SK-N-SH (cell line): ENCODE results near the gene PDK2.

Source experiments
- CTCF ChIP-seq: fragments of 200-600 bp; sonication (generic); IDR thresholded peaks from 2 replicates; pipeline ENCODE4 v1.6.1; 2017; ENCODE audit warnings: antibody characterized with exemption, mild to moderate bottlenecking, moderate library complexity
- EP300 ChIP-seq, 2 experiments: IDR thresholded peaks; 2 replicates each; pipeline versions ENCODE4 v1.4.0 to v1.6.1; 2012; ENCODE audit warnings: borderline replicate concordance in 1 of 2, low read depth in 1 of 2, low read length in 1 of 2
- EZH2phosphoT487 ChIP-seq: fragments of 200-600 bp; sonication (generic); IDR thresholded peaks from 2 replicates; pipeline ENCODE4 v1.6.1; 2017; ENCODE audit warnings: low read depth, mixed run types, mild to moderate bottlenecking, antibody characterized with exemption, moderate library complexity, borderline replicate concordance
- FOXM1 ChIP-seq: IDR thresholded peaks from 2 replicates; pipeline ENCODE4 v1.4.0; 2012; ENCODE audit warnings: low read depth, mild to moderate bottlenecking
- POLR2AphosphoS5 ChIP-seq: IDR thresholded peaks from 2 replicates; pipeline ENCODE4 v1.6.1; 2012; ENCODE audit warnings: low read depth, low read length
- RCOR1 ChIP-seq: fragments of 150-350 bp; IDR thresholded peaks from 2 replicates; pipeline ENCODE4 v1.6.1; 2017; ENCODE audit warnings: antibody characterized with exemption, low read length
- RFX5 ChIP-seq: IDR thresholded peaks from 2 replicates; pipeline ENCODE4 v1.6.1; 2012; ENCODE audit warnings: mild to moderate bottlenecking, improper control_type of control experiment, low read length
- RXRA ChIP-seq: IDR thresholded peaks from 2 replicates; pipeline ENCODE4 v1.4.0; 2012; ENCODE audit warnings: low read depth, mild to moderate bottlenecking, borderline replicate concordance
- SMC3 ChIP-seq: IDR thresholded peaks from 2 replicates; pipeline ENCODE4 v1.6.1; 2012; ENCODE audit warnings: low read depth, low read length, improper control_type of control experiment
- USF1 ChIP-seq: IDR thresholded peaks from 2 replicates; pipeline ENCODE4 v1.4.0; 2012; ENCODE audit warnings: low read depth, borderline replicate concordance
- TF ChIP-seq, protein P1 (sequence below): IDR thresholded peaks from 2 replicates; pipeline ENCODE4 v1.4.0; 2012; ENCODE audit warnings: low read depth, borderline replicate concordance
- TF ChIP-seq, protein P2 (sequence below): IDR thresholded peaks from 2 replicates; pipeline ENCODE4 v1.4.0; 2012; ENCODE audit warnings: low read depth

DNA sequence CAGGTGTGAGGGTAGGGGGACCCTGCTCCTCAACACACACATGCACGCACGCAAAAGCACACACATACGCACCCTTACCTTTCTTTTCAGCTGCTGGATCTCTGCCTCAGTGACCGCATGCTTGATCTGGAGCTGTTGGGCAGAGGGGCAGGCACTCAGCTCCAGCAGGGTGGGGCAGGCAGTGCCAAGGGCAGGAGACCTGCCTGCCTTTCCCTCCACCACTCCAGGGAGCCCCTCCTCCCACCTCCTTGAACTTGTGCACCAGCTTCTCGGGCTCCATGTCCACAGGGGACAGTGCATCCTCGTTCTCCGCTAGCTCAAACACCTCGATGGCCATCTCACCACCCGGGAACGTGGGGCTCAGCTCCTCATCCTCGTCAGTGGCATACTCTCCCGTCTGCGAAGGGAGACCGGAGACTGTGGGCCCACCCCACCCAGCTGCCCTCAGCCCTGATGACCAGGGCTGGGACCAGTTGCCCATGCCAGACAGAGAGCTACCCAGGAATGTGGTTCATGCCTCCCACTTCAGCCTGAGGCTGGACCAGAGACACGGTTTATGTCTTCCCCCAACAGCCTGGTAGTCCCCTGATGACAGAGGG, 44.1 kb downstream of the PDK2 start:
- TF ChIP-seq RFX5 (no peak), USF1 (no peak), SMC3 (no peak), EP300 (IDR thresholded peaks at IDR 0.05; ENCODE audit: borderline replicate concordance in 1 of 2, low read depth in 1 of 2, low read length in 1 of 2) (no peak), CTCF (no peak), RXRA (no peak), RCOR1 (no peak), POLR2AphosphoS5 (no peak), EZH2phosphoT487 (no peak), FOXM1 (no peak)
- TF ChIP-seq, protein P1, sequence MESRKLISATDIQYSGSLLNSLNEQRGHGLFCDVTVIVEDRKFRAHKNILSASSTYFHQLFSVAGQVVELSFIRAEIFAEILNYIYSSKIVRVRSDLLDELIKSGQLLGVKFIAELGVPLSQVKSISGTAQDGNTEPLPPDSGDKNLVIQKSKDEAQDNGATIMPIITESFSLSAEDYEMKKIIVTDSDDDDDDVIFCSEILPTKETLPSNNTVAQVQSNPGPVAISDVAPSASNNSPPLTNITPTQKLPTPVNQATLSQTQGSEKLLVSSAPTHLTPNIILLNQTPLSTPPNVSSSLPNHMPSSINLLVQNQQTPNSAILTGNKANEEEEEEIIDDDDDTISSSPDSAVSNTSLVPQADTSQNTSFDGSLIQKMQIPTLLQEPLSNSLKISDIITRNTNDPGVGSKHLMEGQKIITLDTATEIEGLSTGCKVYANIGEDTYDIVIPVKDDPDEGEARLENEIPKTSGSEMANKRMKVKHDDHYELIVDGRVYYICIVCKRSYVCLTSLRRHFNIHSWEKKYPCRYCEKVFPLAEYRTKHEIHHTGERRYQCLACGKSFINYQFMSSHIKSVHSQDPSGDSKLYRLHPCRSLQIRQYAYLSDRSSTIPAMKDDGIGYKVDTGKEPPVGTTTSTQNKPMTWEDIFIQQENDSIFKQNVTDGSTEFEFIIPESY = no peak
- TF ChIP-seq, protein P2, sequence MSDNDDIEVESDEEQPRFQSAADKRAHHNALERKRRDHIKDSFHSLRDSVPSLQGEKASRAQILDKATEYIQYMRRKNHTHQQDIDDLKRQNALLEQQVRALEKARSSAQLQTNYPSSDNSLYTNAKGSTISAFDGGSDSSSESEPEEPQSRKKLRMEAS = no peak
